NCI-H1417 treated with DMSO at 0.1 percent for 48 hours (cell line): ENCODE results near the gene UAP1L1.

Source experiments
- DNase-seq: peaks from one replicate; lab custom pipeline; 2025; lab: John Stamatoyannopoulos, UW

UAP1L1 gene

GRCh38 chr9:137097761-137098462, 20.6 kb downstream of the UAP1L1 start:
- DNase-seq = no peak

GRCh38 chr9:137099231-137099630, 21.9 kb downstream of the UAP1L1 start:
- DNase-seq = no peak

- DNase-seq = no peak
Observed at GRCh38 chr9:137103206-137103999, 26.1 kb downstream of the UAP1L1 start.

DNA sequence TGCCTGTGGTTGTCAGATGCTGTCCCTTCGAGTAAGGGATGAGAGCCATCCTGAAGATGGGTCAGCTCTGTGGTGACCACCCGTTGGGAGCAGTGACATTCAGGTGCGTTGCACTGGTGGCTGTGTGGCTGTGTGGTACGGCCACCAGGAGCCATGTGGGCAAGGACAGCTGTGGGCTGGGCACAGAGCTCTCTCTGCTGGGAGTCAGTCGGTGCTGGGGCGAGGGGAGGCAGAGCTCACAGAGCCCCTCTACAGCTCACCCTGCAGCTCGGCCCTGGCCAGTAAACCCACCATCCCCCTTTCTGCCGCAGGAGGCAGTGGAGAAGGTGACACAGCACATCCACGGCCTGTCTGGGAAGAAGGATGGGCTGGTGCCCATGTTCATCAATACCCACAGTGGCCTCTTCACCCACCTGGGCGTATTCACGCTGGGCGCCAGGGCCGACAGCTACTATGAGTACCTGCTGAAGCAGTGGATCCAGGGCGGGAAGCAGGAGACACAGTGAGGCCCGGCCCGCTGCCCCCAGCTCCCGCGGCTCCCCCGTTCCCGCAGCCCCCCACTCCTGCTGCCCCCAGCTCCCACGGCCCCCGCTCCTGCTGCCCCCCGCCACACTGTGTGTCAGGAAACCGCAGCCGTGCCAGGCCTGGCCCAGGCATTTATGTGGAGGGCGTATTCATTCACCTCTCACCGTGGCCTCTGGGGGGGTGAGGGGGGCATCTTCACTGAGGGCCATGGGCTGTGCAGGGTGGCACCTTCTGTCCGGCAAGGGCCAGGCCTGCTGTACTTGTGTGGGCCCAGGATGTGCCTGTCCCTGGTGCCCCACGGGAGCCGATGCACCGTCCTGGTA, 28.7 kb downstream of the UAP1L1 start:
- DNase-seq = no peak

DNA sequence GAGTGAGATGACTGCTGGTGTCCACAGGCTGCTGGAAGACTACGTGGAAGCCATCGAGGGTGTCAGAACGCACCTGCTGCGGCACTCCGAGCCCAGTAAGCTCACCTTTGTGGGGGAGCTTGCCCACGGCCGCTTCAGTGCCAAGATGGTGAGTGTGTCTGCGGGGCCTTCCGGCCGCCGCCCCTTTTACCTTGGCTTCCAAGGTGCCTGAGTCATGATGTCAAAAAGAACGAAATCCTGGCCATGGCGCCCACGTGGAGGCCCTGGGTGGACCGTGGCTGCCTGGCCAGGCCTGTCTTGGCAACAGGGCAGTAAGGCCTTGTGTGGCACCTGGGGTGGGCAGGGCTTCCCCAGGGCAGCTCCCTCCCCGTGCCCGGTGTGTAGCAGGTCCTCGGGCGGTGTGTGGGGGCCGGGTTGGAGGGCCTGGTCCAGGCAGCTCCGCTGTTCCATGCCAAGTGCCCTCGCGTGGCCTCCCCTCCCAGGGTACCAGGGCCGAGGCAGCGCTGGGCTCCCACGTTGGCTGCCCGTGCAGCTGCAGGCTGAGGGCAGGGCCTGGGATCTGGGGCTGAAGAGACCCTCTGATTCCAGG, 29.4 kb downstream of the UAP1L1 start:
- no peak for DNase-seq

GRCh38 chr9:137107312-137107921, 30.1 kb downstream of the UAP1L1 start:
- DNase-seq = no peak

- no peak for DNase-seq
Observed at GRCh38 chr9:137107982-137108381, 30.7 kb downstream of the UAP1L1 start.

DNA sequence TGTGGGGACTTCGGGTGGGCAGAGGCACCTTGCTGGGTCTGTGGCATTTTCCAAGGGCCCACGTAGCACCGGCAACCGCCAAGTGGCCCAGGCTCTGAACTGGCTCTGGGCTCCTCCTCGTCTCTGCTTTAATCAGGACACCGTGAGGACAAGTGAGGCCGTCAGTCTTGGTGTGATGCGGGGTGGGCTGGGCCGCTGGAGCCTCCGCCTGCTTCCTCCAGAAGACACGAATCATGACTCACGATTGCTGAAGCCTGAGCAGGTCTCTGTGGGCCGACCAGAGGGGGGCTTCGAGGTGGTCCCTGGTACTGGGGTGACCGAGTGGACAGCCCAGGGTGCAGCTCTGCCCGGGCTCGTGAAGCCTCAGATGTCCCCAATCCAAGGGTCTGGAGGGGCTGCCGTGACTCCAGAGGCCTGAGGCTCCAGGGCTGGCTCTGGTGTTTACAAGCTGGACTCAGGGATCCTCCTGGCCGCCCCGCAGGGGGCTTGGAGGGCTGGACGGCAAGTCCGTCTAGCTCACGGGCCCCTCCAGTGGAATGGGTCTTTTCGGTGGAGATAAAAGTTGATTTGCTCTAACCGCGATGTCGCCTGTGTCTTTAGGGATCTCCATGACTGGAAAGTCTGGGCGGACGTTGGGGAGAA, 31.4 kb downstream of the UAP1L1 start:
- no peak for DNase-seq

- no peak for DNase-seq
Observed at GRCh38 chr9:137109250-137110146, 32.2 kb downstream of the UAP1L1 start.

- no peak for DNase-seq
Observed at GRCh38 chr9:137110147-137110910, 33.0 kb downstream of the UAP1L1 start.

DNA sequence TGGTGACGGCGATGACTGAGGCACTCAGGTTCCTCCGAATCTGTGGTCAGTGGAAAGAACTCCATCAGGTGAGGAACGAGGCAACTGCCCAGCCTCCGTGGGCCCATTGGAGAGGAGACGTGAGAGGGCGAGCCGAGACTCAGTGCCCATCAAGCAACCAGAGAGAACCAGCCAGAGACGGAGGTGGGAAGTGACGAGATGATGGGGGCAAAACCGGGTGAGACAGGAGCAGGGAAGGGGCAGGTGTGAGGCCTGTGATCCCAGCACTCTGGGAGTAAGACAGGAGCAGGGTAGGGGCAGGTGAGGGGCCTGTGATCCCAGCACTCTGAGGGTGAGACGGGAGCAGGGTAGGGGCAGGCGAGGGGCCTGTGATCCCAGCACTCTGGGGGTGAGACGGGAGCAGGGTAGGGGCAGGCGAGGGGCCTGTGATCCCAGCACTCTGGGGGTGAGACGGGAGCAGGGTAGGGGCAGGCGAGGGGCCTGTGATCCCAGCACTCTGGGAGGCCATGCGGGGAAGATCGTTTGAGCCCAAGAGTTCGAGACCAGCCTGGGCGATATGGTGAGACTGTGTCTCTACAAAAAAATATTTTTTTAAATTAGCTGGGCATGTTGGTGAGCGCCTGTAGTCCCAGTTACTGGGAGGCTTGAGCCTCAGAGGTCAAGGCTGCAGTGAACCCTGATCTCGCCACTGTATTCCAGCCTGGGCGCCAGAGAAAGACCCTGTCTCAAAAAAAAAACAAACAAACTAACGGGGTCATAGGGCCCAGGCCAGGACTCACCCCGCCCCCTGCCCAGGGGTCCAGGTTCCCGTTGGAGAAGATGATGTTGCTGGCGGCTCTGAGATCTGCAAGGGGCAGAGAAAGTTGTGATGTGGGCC, 33.8 kb downstream of the UAP1L1 start:
- DNase-seq = no peak

GRCh38 chr9:137111788-137112563, 34.7 kb downstream of the UAP1L1 start:
- no peak for DNase-seq

GRCh38 chr9:137112564-137113384, 35.5 kb downstream of the UAP1L1 start:
- DNase-seq = no peak

- DNase-seq = no peak
Observed at GRCh38 chr9:137113385-137114159, 36.3 kb downstream of the UAP1L1 start.

DNA sequence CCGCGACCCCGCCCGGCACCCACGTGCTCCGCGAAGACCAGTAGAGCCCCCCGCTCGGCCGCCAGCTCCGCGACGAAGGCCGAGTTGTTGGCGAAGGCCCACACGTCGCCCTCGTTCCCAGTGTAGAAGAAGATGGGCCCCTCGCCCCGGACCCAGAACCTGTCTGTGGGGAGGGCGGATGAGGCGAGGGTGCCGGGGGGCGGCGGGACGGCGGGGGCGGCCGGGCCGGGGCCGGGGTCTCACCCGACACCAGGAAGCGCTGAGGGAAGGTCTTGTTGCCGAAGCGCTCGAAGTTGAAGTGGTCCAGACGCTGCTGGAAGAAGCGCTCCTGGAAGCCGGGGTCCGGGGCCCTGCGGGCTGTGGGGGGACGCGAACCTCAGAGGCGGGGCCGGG, 36.9 kb downstream of the UAP1L1 start:
- DNase-seq = no peak
